H1 (cell line): ENCODE measurements around the gene PRSS12. TPM values are rescaled to one million over a fixed set of nuclear protein-coding genes. Genes with fewer than 3 reads are reported as not detected.

Source experiments
- ASH2L ChIP-seq: fragments of 200-600, 300-600 bp; sonication (generic); IDR thresholded peaks from one replicate; pipeline ENCODE4 v1.7.1; 2017; ENCODE audit warnings: low read length
- BRCA1 ChIP-seq: IDR thresholded peaks from 2 replicates; pipeline ENCODE4 v1.6.1; 2012; ENCODE audit warnings: low read depth, low read length, improper control_type of control experiment
- CBX5 ChIP-seq: fragments of 300-800, 300-1000 bp; sonication (generic); IDR thresholded peaks from 2 replicates; pipeline ENCODE4 v1.7.1; 2016; ENCODE audit warnings: antibody characterized with exemption, low read length, low read depth
- CBX8 ChIP-seq: fragments of 300-800, 300-1000 bp; sonication (generic); IDR thresholded peaks from 2 replicates; pipeline ENCODE4 v1.7.1; 2016; ENCODE audit warnings: low read depth, low read length, borderline replicate concordance
- CEBPB ChIP-seq: IDR thresholded peaks from 2 replicates; pipeline ENCODE4 v1.6.1; 2012; ENCODE audit warnings: low read depth, low read length
- CTBP2 ChIP-seq: IDR thresholded peaks from 2 replicates; pipeline ENCODE4 v1.7.0; 2011; ENCODE audit warnings: borderline replicate concordance, mild to moderate bottlenecking, moderate library complexity, mixed read lengths, low read length; ENCODE audit not compliant: insufficient read depth, insufficient read length
- EZH2 ChIP-seq: fragments of 200-600 bp; sonication (generic); IDR thresholded peaks from 2 replicates; pipeline ENCODE4 v1.7.1; 2012; ENCODE audit warnings: low read depth, mild to moderate bottlenecking, moderate library complexity, low read length, inconsistent platforms; ENCODE audit not compliant: severe bottlenecking
- FOSL1 ChIP-seq: IDR thresholded peaks from 2 replicates; pipeline ENCODE4 v1.6.1; 2011; ENCODE audit warnings: mild to moderate bottlenecking, low read depth, low read length, moderate library complexity; ENCODE audit not compliant: insufficient read depth
- GTF2F1 ChIP-seq: IDR thresholded peaks from 2 replicates; pipeline ENCODE4 v1.6.1; 2012; ENCODE audit warnings: low read depth, low read length, improper control_type of control experiment, borderline replicate concordance
- HDAC2 ChIP-seq, 2 experiments: fragments of 300-600 bp in 1 of 2; sonication (generic) in 1 of 2; IDR thresholded peaks; 2 replicates each; pipeline ENCODE4 v1.6.1; 2011 to 2012; ENCODE audit warnings: low read depth in 2 of 2, low read length in 2 of 2, mild to moderate bottlenecking in 2 of 2, moderate library complexity in 2 of 2, borderline replicate concordance in 1 of 2, inconsistent platforms in 1 of 2
- KDM5A ChIP-seq: fragments of 200-600 bp; IDR thresholded peaks from 2 replicates; pipeline ENCODE4 v1.7.1; 2012; ENCODE audit warnings: mild to moderate bottlenecking, low read length, inconsistent platforms, mixed read lengths
- RFX5 ChIP-seq: IDR thresholded peaks from 2 replicates; pipeline ENCODE4 v1.6.1; 2011; ENCODE audit warnings: low read depth, low read length, improper control_type of control experiment, borderline replicate concordance
- SAP30 ChIP-seq: fragments of 300-600 bp; sonication (generic); IDR thresholded peaks from 2 replicates; pipeline ENCODE4 v1.7.1; 2012; ENCODE audit warnings: low read length, moderate library complexity, mild to moderate bottlenecking, inconsistent platforms; ENCODE audit not compliant: insufficient read depth, insufficient replicate concordance
- SIX5 ChIP-seq: IDR thresholded peaks from 2 replicates; pipeline ENCODE4 v1.6.1; 2011; ENCODE audit warnings: mild to moderate bottlenecking, low read depth, low read length
- SP4 ChIP-seq: IDR thresholded peaks from 2 replicates; pipeline ENCODE4 v1.6.1; 2012; ENCODE audit warnings: low read length, inconsistent platforms
- SUZ12 ChIP-seq: fragments of 200-600 bp; sonication (generic); IDR thresholded peaks from 2 replicates; pipeline ENCODE4 v1.6.1; 2012; ENCODE audit warnings: mild to moderate bottlenecking, inconsistent platforms, low read length, moderate library complexity, mixed read lengths
- TAF1 ChIP-seq: IDR thresholded peaks from 2 replicates; pipeline ENCODE4 v1.6.1; 2011; ENCODE audit warnings: mild to moderate bottlenecking, low read depth, low read length
- TBP ChIP-seq: IDR thresholded peaks from 2 replicates; pipeline ENCODE4 v1.6.1; 2011; ENCODE audit warnings: low read depth, low read length, improper control_type of control experiment
- TEAD4 ChIP-seq: IDR thresholded peaks from 2 replicates; pipeline ENCODE4 v1.6.1; 2012; ENCODE audit warnings: low read depth, low read length, inconsistent platforms, mixed read lengths
- ZNF274 ChIP-seq: IDR thresholded peaks from 2 replicates; pipeline ENCODE4 v1.7.0; 2012; ENCODE audit warnings: low read length, borderline replicate concordance; ENCODE audit errors: extremely low read depth
- polyA plus RNA-seq, 7 experiments: library from polyadenylated mRNA; depleted of rRNA in 3 of 7; stranded (reverse) in 5 of 7; unstranded in 2 of 7; fragments of >200 nt in 5 of 7; fragments of 200-250 nt in 2 of 7; gene quantifications; 1 replicate in 5 of 7; 2 replicates in 1 of 7; 4 replicates in 1 of 7; pipeline versions ENCODE4 v1.2.1 to v1.2.3, GENCODE V29; 2011 to 2013; ENCODE audit warnings: missing spikeins in 2 of 7, mixed read lengths in 2 of 7
- total RNA-seq: library from RNA; stranded (reverse); fragmentation: NEBNext Ultra II Directional; extraction: Animal tissue kit (Norgen Biotek cat#: 25700); gene quantifications from 2 replicates; pipeline ENCODE4 v1.2.1, GENCODE V29; 2021
- TF ChIP-seq, protein P1 (sequence below), 3 experiments: IDR thresholded peaks; 1 replicate in 2 of 3; 2 replicates in 1 of 3; pipeline versions ENCODE4 v1.5.1 to v1.6.1; 2011; ENCODE audit warnings: low read length in 3 of 3, mild to moderate bottlenecking in 3 of 3, inconsistent platforms in 2 of 3, low read depth in 1 of 3, moderate library complexity in 1 of 3; ENCODE audit not compliant: insufficient read depth in 1 of 3; ENCODE audit errors: control extremely low read depth in 1 of 3
- TF ChIP-seq, protein P2 (sequence below): IDR thresholded peaks from 2 replicates; pipeline ENCODE4 v1.6.1; 2011; ENCODE audit warnings: low read depth, mild to moderate bottlenecking, low read length; ENCODE audit not compliant: insufficient read depth

PRSS12 gene
- total and polyA plus RNA-seq, 2 of the 8 experiments (the other 6 are each of a cell fraction or from before 2014, with no cell fraction given) = 2.6 to 9.3 TPM

GRCh38 chr4:118352843-118353533 is at the start of gene PRSS12 (continued):
- TF ChIP-seq, protein P1, sequence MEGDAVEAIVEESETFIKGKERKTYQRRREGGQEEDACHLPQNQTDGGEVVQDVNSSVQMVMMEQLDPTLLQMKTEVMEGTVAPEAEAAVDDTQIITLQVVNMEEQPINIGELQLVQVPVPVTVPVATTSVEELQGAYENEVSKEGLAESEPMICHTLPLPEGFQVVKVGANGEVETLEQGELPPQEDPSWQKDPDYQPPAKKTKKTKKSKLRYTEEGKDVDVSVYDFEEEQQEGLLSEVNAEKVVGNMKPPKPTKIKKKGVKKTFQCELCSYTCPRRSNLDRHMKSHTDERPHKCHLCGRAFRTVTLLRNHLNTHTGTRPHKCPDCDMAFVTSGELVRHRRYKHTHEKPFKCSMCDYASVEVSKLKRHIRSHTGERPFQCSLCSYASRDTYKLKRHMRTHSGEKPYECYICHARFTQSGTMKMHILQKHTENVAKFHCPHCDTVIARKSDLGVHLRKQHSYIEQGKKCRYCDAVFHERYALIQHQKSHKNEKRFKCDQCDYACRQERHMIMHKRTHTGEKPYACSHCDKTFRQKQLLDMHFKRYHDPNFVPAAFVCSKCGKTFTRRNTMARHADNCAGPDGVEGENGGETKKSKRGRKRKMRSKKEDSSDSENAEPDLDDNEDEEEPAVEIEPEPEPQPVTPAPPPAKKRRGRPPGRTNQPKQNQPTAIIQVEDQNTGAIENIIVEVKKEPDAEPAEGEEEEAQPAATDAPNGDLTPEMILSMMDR (IDR thresholded peaks at IDR 0.05; ENCODE audit: control extremely low read depth in 1 of 3, insufficient read depth in 1 of 3, low read depth in 1 of 3, low read length in 3 of 3) = peak; percentile 71 to 85 (median 76)
- no peak for TF ChIP-seq SUZ12
- TF ChIP-seq CBX8 = no peak
- TF ChIP-seq FOSL1 = no peak
- no peak for TF ChIP-seq GTF2F1
- TF ChIP-seq SIX5 = no peak
- TF ChIP-seq ASH2L = peak; percentile 71
- no peak for TF ChIP-seq TAF1
- no peak for TF ChIP-seq EZH2
- TF ChIP-seq RFX5 = no peak
- TF ChIP-seq CBX5 = no peak
- TF ChIP-seq, protein P2, sequence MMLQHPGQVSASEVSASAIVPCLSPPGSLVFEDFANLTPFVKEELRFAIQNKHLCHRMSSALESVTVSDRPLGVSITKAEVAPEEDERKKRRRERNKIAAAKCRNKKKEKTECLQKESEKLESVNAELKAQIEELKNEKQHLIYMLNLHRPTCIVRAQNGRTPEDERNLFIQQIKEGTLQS = no peak
- no peak for TF ChIP-seq CEBPB
- TF ChIP-seq TEAD4 = no peak
- no peak for TF ChIP-seq ZNF274
- TF ChIP-seq BRCA1 = no peak
- no peak for TF ChIP-seq KDM5A
- TF ChIP-seq SAP30 = no peak
- peak; percentile 52 for TF ChIP-seq CTBP2
- TF ChIP-seq TBP = no peak
- TF ChIP-seq HDAC2 (IDR thresholded peaks at IDR 0.05; ENCODE audit: borderline replicate concordance in 1 of 2, low read depth in 2 of 2, low read length in 2 of 2) = 0 out of 4 replicates have a peak, but pooled peaks of 1 of the 2 experiments have one; percentile 36
- no peak for TF ChIP-seq SP4
